ENCODE measurements around the gene LHPP. TPM values are rescaled to one million over a fixed set of nuclear protein-coding genes. Genes with fewer than 3 reads are reported as not detected.

The LHPP gene
- total and polyA plus RNA-seq, 10 of the 15 experiments (the other 5 are each of a cell fraction or from before 2014, with no cell fraction given): 0.79 to 9.8 (median 6.7) TPM

DNA sequence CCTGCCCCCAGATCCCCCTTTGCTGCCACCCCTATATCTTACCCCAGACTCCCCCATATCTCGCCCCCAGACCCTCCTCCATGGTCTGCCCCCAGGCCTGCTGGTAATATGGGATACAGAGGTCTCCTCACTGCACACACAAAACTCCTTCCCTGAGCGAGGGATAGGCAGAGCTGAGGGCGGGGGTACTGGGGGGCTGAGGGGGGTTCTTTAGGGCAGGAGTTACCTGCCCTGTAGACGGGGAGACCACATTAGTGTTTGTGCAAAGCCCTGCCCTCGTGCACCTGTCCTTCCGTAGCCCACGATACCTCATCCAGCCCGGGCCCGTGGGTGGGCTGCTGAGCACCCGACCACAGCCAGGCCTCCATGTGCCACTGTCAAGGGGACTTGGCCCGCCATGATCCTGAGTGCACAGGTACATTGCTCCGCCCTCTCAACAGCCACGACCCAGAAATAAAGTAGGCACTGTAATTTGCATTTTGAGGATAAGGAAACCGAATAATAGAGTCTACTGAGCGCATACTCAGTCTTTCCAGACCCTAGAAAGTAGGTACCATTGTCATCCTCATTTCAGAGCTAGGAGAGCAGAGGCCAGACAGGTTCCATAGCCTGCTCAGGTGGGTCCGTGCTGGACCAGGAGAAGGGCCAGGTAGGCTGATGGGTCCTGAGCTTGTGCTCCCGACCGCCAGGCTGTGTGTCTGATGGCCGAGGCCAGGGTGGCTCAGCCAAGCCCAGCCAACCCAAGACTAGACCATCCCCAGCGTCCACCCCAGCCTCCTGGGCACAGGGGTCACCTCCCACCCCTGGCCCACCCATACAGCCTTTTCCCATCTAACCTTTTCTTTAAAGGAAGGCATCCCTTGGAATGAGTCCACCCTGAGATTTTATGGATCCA lies 115.2 kb downstream of the LHPP start (continued):
- TF ChIP-seq CTCF (IDR thresholded peaks at IDR 0.05 in 2 of 3, conservative IDR thresholded peaks at IDR 0.05 in 1 of 3; ENCODE audit: control insufficient read depth in 2 of 3, extremely low read depth in 1 of 3, insufficient read depth in 1 of 3, low read depth in 3 of 3, low read length in 3 of 3) (no peak), KLF5 (IDR thresholded peaks at IDR 0.05; ENCODE audit: partially characterized antibody) (no peak), SPI1 (IDR thresholded peaks at IDR 0.05; ENCODE audit: borderline replicate concordance, insufficient read depth, low read depth, low read length) (no peak), CHD1 (IDR thresholded peaks at IDR 0.05; ENCODE audit: low read depth, low read length) (no peak), RCOR1 (conservative IDR thresholded peaks at IDR 0.05; ENCODE audit: low read depth, low read length) (no peak), EED (IDR thresholded peaks at IDR 0.05; ENCODE audit: low read depth) (no peak), SUPT20H (IDR thresholded peaks at IDR 0.05; ENCODE audit: borderline replicate concordance, control insufficient read depth, low read depth, low read length) (no peak), TBL1XR1 (IDR thresholded peaks at IDR 0.05; ENCODE audit: low read depth, low read length) (no peak), ZBTB33 (IDR thresholded peaks at IDR 0.05) (no peak), NFYB (IDR thresholded peaks at IDR 0.05; ENCODE audit: insufficient read depth, low read depth, low read length) (no peak), HCFC1 (IDR thresholded peaks at IDR 0.05; ENCODE audit: low read length) (no peak), BHLHE40 (IDR thresholded peaks at IDR 0.05; ENCODE audit: borderline replicate concordance in 1 of 2, low read depth in 2 of 2, low read length in 1 of 2) (no peak)
